AG09319 (cell line): ENCODE results near the gene DGCR2.

Experiments
- DNase-seq: peaks from one replicate; pipeline ENCODE4 v3.0.0-alpha.2; 2010; ENCODE audit warnings: low read depth; ENCODE audit errors: extremely low read depth
- CTCF ChIP-seq: IDR thresholded peaks from 2 replicates; pipeline ENCODE4 v1.5.1; 2011; ENCODE audit warnings: low read depth, mild to moderate bottlenecking, inconsistent platforms, low read length, moderate library complexity

Gene DGCR2

GRCh38 chr22:18997306-18997924 is 124.8 kb downstream of the DGCR2 start:
- TF ChIP-seq CTCF: no peak
- DNase-seq: no peak

- no peak for TF ChIP-seq CTCF
- no peak for DNase-seq
These were observed 125.8 kb downstream of the DGCR2 start for GRCh38 chr22:18996376-18996900.

- no peak for DNase-seq
- TF ChIP-seq CTCF: no peak
These were observed 126.9 kb downstream of the DGCR2 start for GRCh38 chr22:18995327-18995711.

- no peak for DNase-seq
- no peak for TF ChIP-seq CTCF
These were observed 127.4 kb downstream of the DGCR2 start for GRCh38 chr22:18994701-18995326.

- TF ChIP-seq CTCF: no peak
- no peak for DNase-seq
These were observed 128.2 kb downstream of the DGCR2 start for GRCh38 chr22:18994056-18994455.

- no peak for TF ChIP-seq CTCF
These were observed 129.5 kb downstream of the DGCR2 start for GRCh38 chr22:18992543-18993198.

GRCh38 chr22:18991821-18992442 is 130.3 kb downstream of the DGCR2 start:
- no peak for TF ChIP-seq CTCF
- DNase-seq: no peak

More at GRCh38 chr22:18992543-18993198, 129.5 kb downstream of the DGCR2 start:
- DNase-seq: no peak
